Trophoblast cell (in vitro differentiated cells and primary cell): ENCODE data around the gene PM20D1.
"Not testable (repeated sequence)": the region's sequence is repeated elsewhere in the genome, so short reads cannot be mapped to it uniquely, and the experiment has no call there.

ENCODE experiments used
- DNase-seq, 2 donors: peaks; one replicate each; pipeline ENCODE4 v3.0.0-alpha.2; 2016
- H2AFZ ChIP-seq: 2 replicates; pipeline ENCODE4 v1.6.1; 2013; ENCODE audit warnings: low read length, moderate library complexity, mild to moderate bottlenecking; ENCODE audit not compliant: insufficient read depth, poor library complexity
- H2AK5ac ChIP-seq: 2 replicates; pipeline ENCODE4 v1.6.1; 2013; ENCODE audit warnings: mild to moderate bottlenecking, low read length
- H2BK120ac ChIP-seq: 2 replicates; pipeline ENCODE4 v1.6.1; 2013; ENCODE audit warnings: low read length, mild to moderate bottlenecking, moderate library complexity; ENCODE audit not compliant: insufficient read depth, poor library complexity
- H2BK12ac ChIP-seq: 2 replicates; pipeline ENCODE4 v1.6.1; 2013; ENCODE audit warnings: mild to moderate bottlenecking, low read length, moderate library complexity
- H2BK5ac ChIP-seq: 2 replicates; pipeline ENCODE4 v1.6.1; 2013; ENCODE audit warnings: low read length, low read depth, moderate library complexity, mild to moderate bottlenecking; ENCODE audit not compliant: poor library complexity
- H3K14ac ChIP-seq: 2 replicates; pipeline ENCODE4 v1.6.1; 2013; ENCODE audit warnings: mild to moderate bottlenecking, low read length
- H3K18ac ChIP-seq: 2 replicates; pipeline ENCODE4 v1.6.1; 2013; ENCODE audit warnings: mild to moderate bottlenecking, low read length
- H3K23ac ChIP-seq: 2 replicates; pipeline ENCODE4 v1.6.1; 2013; ENCODE audit warnings: low read length
- H3K27ac ChIP-seq: 2 replicates; pipeline ENCODE4 v1.5.1; 2013; ENCODE audit warnings: low read depth, mild to moderate bottlenecking, inconsistent platforms, low read length, moderate library complexity
- H3K27me3 ChIP-seq: 2 replicates; pipeline ENCODE4 v1.6.1; 2013; ENCODE audit warnings: inconsistent platforms, mild to moderate bottlenecking, low read length, moderate library complexity; ENCODE audit not compliant: insufficient read depth
- H3K36me3 ChIP-seq, 2 experiments: 1 replicate in 1 of 2; 2 replicates in 1 of 2; pipeline ENCODE4 v1.6.1; 2013; ENCODE audit warnings: low read length in 2 of 2, mild to moderate bottlenecking in 2 of 2, moderate library complexity in 1 of 2; ENCODE audit not compliant: insufficient read depth in 2 of 2, control insufficient read depth in 1 of 2
- H3K4ac ChIP-seq: 2 replicates; pipeline ENCODE4 v1.6.1; 2013; ENCODE audit warnings: low read depth, mild to moderate bottlenecking, low read length, moderate library complexity
- H3K4me1 ChIP-seq, 2 experiments: 1 replicate in 1 of 2; 2 replicates in 1 of 2; pipeline ENCODE4 v1.6.1; 2013; ENCODE audit warnings: low read length in 2 of 2, mild to moderate bottlenecking in 2 of 2, moderate library complexity in 1 of 2; ENCODE audit not compliant: insufficient read depth in 2 of 2, control insufficient read depth in 1 of 2
- H3K4me2 ChIP-seq: 2 replicates; pipeline ENCODE4 v1.6.1; 2013; ENCODE audit warnings: inconsistent platforms, mild to moderate bottlenecking, low read length, moderate library complexity
- H3K4me3 ChIP-seq: 2 replicates; pipeline ENCODE4 v1.5.1; 2013; ENCODE audit warnings: mild to moderate bottlenecking, low read depth, low read length, inconsistent platforms
- H3K79me1 ChIP-seq: one replicate; pipeline ENCODE4 v1.6.1; 2013; ENCODE audit warnings: low read length
- H3K79me2 ChIP-seq: 2 replicates; pipeline ENCODE4 v1.6.1; 2013; ENCODE audit warnings: low read length, mild to moderate bottlenecking; ENCODE audit not compliant: control insufficient read depth, insufficient read depth, poor library complexity
- H3K9ac ChIP-seq: 2 replicates; pipeline ENCODE4 v1.6.1; 2013; ENCODE audit warnings: mild to moderate bottlenecking, low read length
- H3K9me3 ChIP-seq: 2 replicates; pipeline ENCODE4 v1.6.1; 2013; ENCODE audit warnings: low read depth, mild to moderate bottlenecking, control low read depth, inconsistent platforms, low read length; ENCODE audit not compliant: insufficient read depth
- H4K12ac ChIP-seq: 2 replicates; pipeline ENCODE4 v1.6.1; 2013; ENCODE audit warnings: low read depth, mild to moderate bottlenecking, low read length, moderate library complexity
- H4K8ac ChIP-seq: 2 replicates; pipeline ENCODE4 v1.6.1; 2013; ENCODE audit warnings: low read depth, mild to moderate bottlenecking, low read length, moderate library complexity
- H4K91ac ChIP-seq: one replicate; pipeline ENCODE4 v1.6.1; 2013; ENCODE audit warnings: low read depth, mild to moderate bottlenecking, low read length, moderate library complexity
- WGBS: extraction: QIAGEN DNeasy Blood & Tissue Kit; methylation state at CpG from one replicate; pipeline ENCODE4 v1.1.7; 2013; ENCODE audit warnings: missing lambda C conversion rate; ENCODE audit not compliant: insufficient read length, insufficient coverage; ENCODE audit errors: extremely low coverage; 5-methylcytosine and 5-hydroxymethylcytosine counted together

Gene PM20D1

GRCh38 chr1:205870236-205870635 is 20.3 kb upstream of the PM20D1 start:
- Histone ChIP-seq H3K4ac (no peak overlapping the region), H3K4me3 (no peak overlapping the region), H2BK12ac (no peak overlapping the region), H3K9ac (no peak overlapping the region), H3K23ac (no peak overlapping the region), H3K79me1 (no peaks in the 10 kb centered on the region), H2AFZ (no peak overlapping the region), H3K36me3 (no peaks in the 10 kb centered on the region), H2BK5ac (no peak overlapping the region), H3K18ac (no peak overlapping the region), H3K27me3 (no peaks in the 10 kb centered on the region), H3K79me2 (no peaks in the 10 kb centered on the region), H3K14ac (no peak overlapping the region), H3K4me1 (no peaks in the 10 kb centered on the region), H4K8ac (no peak overlapping the region), H2AK5ac (no peak overlapping the region), H2BK120ac (no peak overlapping the region), H3K4me2 (no peak overlapping the region), H4K91ac (no peak overlapping the region), H3K9me3 (no peaks in the 10 kb centered on the region), H4K12ac (no peak overlapping the region), H3K27ac (no peak overlapping the region)
- WGBS, result no CpG with 5 or more reads among the region's 2 CpGs
- DNase-seq, result no peak

DNA sequence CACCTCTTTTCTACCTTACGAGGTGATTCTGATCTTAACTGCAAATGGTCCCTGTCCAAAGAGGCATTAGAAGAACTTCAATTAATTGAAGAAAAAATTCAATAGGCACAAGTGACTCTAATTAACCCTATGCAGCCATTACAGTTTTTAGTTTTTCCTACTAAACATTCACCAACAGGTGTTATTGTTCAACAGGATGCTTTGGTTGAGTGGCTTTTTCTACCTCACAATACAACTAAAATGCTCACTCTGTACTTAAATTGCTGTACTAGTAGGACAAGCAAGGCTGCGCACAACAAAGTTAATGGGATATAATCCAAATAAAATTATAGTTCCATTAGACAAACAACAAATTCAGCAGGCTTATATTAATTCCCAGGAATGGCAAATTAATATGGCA is 11.6 kb upstream of the PM20D1 start:
- no peaks in the 10 kb centered on the region for H3K79me2 ChIP-seq
- no peak overlapping the region for H3K23ac ChIP-seq
- H3K27me3 ChIP-seq, result no peaks in the 10 kb centered on the region
- no peak overlapping the region for H2BK12ac ChIP-seq
- no peak overlapping the region for H4K91ac ChIP-seq
- no peaks in the 10 kb centered on the region for H3K9me3 ChIP-seq
- no CpG with 5 or more reads among the region's 2 CpGs for WGBS
- H2BK120ac ChIP-seq, result no peak overlapping the region
- DNase-seq, result no peak
- H2AK5ac ChIP-seq, result no peak overlapping the region
- H3K14ac ChIP-seq, result no peak overlapping the region
- H3K4me3 ChIP-seq, result no peak overlapping the region
- H3K4me2 ChIP-seq, result no peak overlapping the region
- H3K4me1 ChIP-seq, result no peaks in the 10 kb centered on the region
- H3K36me3 ChIP-seq, result no peaks in the 10 kb centered on the region
- H4K8ac ChIP-seq, result no peak overlapping the region
- H4K12ac ChIP-seq, result no peak overlapping the region
- H3K9ac ChIP-seq, result no peak overlapping the region
- H2BK5ac ChIP-seq, result no peak overlapping the region
- H3K79me1 ChIP-seq, result no peaks in the 10 kb centered on the region
- no peak overlapping the region for H2AFZ ChIP-seq
- H3K27ac ChIP-seq, result no peak overlapping the region
- H3K18ac ChIP-seq, result no peak overlapping the region
- no peak overlapping the region for H3K4ac ChIP-seq

DNA sequence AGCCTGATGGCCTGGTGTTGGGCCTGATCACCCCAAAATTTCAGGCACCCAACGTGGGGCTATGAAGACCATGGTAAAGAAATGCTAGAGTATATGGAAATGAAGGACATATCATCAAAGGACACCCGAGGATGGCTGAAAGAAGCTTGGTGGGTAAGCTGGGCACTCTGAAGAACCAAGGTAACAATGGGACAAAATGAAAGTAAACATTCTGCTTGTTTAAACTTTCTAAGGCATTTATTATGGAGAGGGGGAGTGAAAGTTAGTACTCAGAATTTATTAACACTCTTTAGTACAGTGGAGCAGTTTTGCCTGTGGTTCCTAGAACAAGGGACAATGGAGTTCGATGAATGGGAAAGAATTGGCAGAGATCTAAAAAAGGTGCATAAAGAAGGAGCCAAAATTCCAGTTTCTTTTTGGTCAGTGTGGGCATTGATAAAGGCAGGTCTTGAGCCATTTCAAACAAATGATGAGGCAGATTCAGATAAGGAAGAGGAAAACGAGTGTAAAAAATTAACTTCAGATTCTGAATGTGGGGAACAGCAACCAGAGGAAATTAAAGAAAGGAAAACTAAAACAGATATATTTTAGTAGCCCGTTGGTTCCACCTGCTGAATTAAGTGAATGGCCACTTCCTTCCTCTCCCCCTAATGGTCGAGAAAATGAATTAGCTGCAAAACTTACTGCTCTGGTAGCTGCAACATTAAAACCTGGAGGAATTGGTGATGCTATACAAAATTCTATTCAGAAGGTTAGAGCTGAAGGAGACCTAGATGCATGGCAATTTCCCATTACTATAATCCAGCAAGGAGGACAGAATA is 8.4 kb upstream of the PM20D1 start:
- no peak for DNase-seq
- Histone ChIP-seq H3K18ac (no peak overlapping the region), H3K79me2 (no peaks in the 10 kb centered on the region), H2AK5ac (no peak overlapping the region), H3K9ac (no peak overlapping the region), H3K27me3 (no peaks in the 10 kb centered on the region), H3K14ac (no peak overlapping the region), H2BK120ac (no peak overlapping the region), H3K4me1 (no peaks in the 10 kb centered on the region), H3K4ac (no peak overlapping the region), H2BK12ac (no peak overlapping the region), H3K36me3 (no peaks in the 10 kb centered on the region), H3K27ac (no peak overlapping the region), H3K23ac (no peak overlapping the region), H3K4me3 (no peak overlapping the region), H4K91ac (no peak overlapping the region), H3K9me3 (no peaks in the 10 kb centered on the region), H2AFZ (no peak overlapping the region), H2BK5ac (no peak overlapping the region), H3K4me2 (no peak overlapping the region), H3K79me1 (no peaks in the 10 kb centered on the region), H4K12ac (no peak overlapping the region), H4K8ac (no peak overlapping the region)
- no CpG with 5 or more reads among the region's 6 CpGs for WGBS

GRCh38 chr1:205857501-205857900 is 7.6 kb upstream of the PM20D1 start:
- H3K27ac ChIP-seq, H2BK120ac ChIP-seq, H3K14ac ChIP-seq, H3K4me2 ChIP-seq, H3K18ac ChIP-seq, H3K4me3 ChIP-seq, H4K91ac ChIP-seq, H3K4me1 ChIP-seq, H4K12ac ChIP-seq, H3K36me3 ChIP-seq, H3K79me2 ChIP-seq, H3K79me1 ChIP-seq, H3K23ac ChIP-seq, H2AK5ac ChIP-seq, H4K8ac ChIP-seq, H3K4ac ChIP-seq, H2AFZ ChIP-seq, H2BK12ac ChIP-seq, H2BK5ac ChIP-seq, H3K9me3 ChIP-seq, H3K9ac ChIP-seq, H3K27me3 ChIP-seq: not testable (repeated sequence)
- WGBS, result no CpG with 5 or more reads among the region's 2 CpGs
- peak; percentile 75 to 82 for DNase-seq
